ENCODE results near the gene YY1AP1.
"Not testable (repeated sequence)": the region's sequence is repeated elsewhere in the genome, so short reads cannot be mapped to it uniquely, and the experiment has no call there.

Gene YY1AP1

GRCh38 chr1:155688324-155689080 lies at the start of gene YY1AP1:
TSS of gene YY1AP1 (minus strand) at chr1:155688774. CDS start at chr1:155680436, 8,338 bp downstream.
- DNase-seq = peak; percentile 85

GRCh38 chr1:155729031-155729898 lies 40.7 kb upstream of the YY1AP1 start:
- DNase-seq = peak; percentile 30

GRCh38 chr1:155725142-155725541 lies 36.6 kb upstream of the YY1AP1 start:
- no peak for DNase-seq

GRCh38 chr1:155719703-155720102 lies 31.1 kb upstream of the YY1AP1 start:
- no peak for DNase-seq

- not testable (repeated sequence) for DNase-seq
Measured at GRCh38 chr1:155718524-155719115, 30.0 kb upstream of the YY1AP1 start.

- no peak for DNase-seq
Measured at GRCh38 chr1:155717041-155717440, 28.5 kb upstream of the YY1AP1 start.

GRCh38 chr1:155715777-155716176 lies 27.2 kb upstream of the YY1AP1 start:
- DNase-seq = no peak

GRCh38 chr1:155715056-155715455 lies 26.5 kb upstream of the YY1AP1 start:
- not testable (repeated sequence) for DNase-seq

- no peak for DNase-seq
Measured at GRCh38 chr1:155713075-155713474, 24.5 kb upstream of the YY1AP1 start.

GRCh38 chr1:155712636-155713035 lies 24.1 kb upstream of the YY1AP1 start:
- DNase-seq = not testable (repeated sequence)

GRCh38 chr1:155711457-155711856 lies 22.9 kb upstream of the YY1AP1 start:
- DNase-seq = not testable (repeated sequence)

GRCh38 chr1:155709391-155709790 lies 20.8 kb upstream of the YY1AP1 start:
- DNase-seq = no peak

GRCh38 chr1:155706139-155706538 lies 17.6 kb upstream of the YY1AP1 start:
- no peak for DNase-seq

- not testable (repeated sequence) for DNase-seq
Measured at GRCh38 chr1:155704414-155704813, 15.8 kb upstream of the YY1AP1 start.

- no peak for DNase-seq
Measured at GRCh38 chr1:155703216-155703615, 14.6 kb upstream of the YY1AP1 start.

GRCh38 chr1:155701675-155702074 lies 13.1 kb upstream of the YY1AP1 start:
- not testable (repeated sequence) for DNase-seq

- not testable (repeated sequence) for DNase-seq
Measured at GRCh38 chr1:155699062-155699461, 10.5 kb upstream of the YY1AP1 start.

- DNase-seq = no peak
Measured at GRCh38 chr1:155698382-155699038, 9.9 kb upstream of the YY1AP1 start.

GRCh38 chr1:155697616-155698015 lies 9.0 kb upstream of the YY1AP1 start:
- DNase-seq = not testable (repeated sequence)

GRCh38 chr1:155697046-155697445 lies 8.5 kb upstream of the YY1AP1 start:
- no peak for DNase-seq

GRCh38 chr1:155696524-155696923 lies 8.0 kb upstream of the YY1AP1 start:
- DNase-seq = no peak

GRCh38 chr1:155695608-155696007 lies 7.0 kb upstream of the YY1AP1 start:
- no peak for DNase-seq

GRCh38 chr1:155695072-155695471 lies 6.5 kb upstream of the YY1AP1 start:
- no peak for DNase-seq

All from DMS153 (cell line).